GM10847 (cell line): ENCODE measurements around the gene SPATC1L.

Source experiments
- POLR2A ChIP-seq: IDR thresholded peaks from 2 replicates; pipeline ENCODE4 v1.6.1; 2011; ENCODE audit not compliant: insufficient read length; ENCODE audit errors: extremely low read depth

Gene SPATC1L

GRCh38 chr21:46218906-46219590 lies 34.8 kb upstream of the SPATC1L start:
- no peak for TF ChIP-seq POLR2A

- TF ChIP-seq POLR2A = no peak
Observed at GRCh38 chr21:46217511-46218196, 33.4 kb upstream of the SPATC1L start.

- no peak for TF ChIP-seq POLR2A
Observed at GRCh38 chr21:46216132-46216747, 32.0 kb upstream of the SPATC1L start.

GRCh38 chr21:46215436-46216131 lies 31.3 kb upstream of the SPATC1L start:
- TF ChIP-seq POLR2A = no peak

GRCh38 chr21:46214478-46215340 lies 30.4 kb upstream of the SPATC1L start:
- no peak for TF ChIP-seq POLR2A

- TF ChIP-seq POLR2A = no peak
Observed at GRCh38 chr21:46213620-46214286, 29.5 kb upstream of the SPATC1L start.

- TF ChIP-seq POLR2A = no peak
Observed at GRCh38 chr21:46212721-46213484, 28.6 kb upstream of the SPATC1L start.

- no peak for TF ChIP-seq POLR2A
Observed at GRCh38 chr21:46211786-46212720, 27.8 kb upstream of the SPATC1L start.

GRCh38 chr21:46211376-46211775 lies 27.1 kb upstream of the SPATC1L start:
- TF ChIP-seq POLR2A = no peak

GRCh38 chr21:46210378-46211136 lies 26.3 kb upstream of the SPATC1L start:
- TF ChIP-seq POLR2A = no peak

GRCh38 chr21:46208761-46209721 lies 24.8 kb upstream of the SPATC1L start:
- no peak for TF ChIP-seq POLR2A
